ENCODE measurements around the gene MT2A.

DNA sequence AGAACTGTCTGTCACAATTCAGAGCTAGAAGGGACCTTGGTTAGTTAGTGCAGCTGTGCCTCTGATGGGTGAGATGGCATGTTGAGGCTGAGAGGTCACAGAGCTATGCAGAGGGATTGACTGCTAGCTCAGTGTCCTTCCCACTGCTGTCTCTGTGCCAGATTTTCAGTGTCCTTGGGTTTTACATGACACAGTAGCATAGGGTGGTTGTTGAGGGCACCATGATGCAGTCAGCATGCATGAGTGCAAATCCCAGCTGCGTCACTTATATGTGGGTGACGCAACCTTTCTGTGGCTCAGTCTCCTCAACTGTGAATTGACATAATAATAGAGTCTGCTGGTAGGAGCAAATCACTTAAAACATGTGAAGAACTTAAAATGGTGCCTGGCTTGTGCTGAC, 32.8 kb downstream of the MT2A start:
- TF ChIP-seq, protein P1, sequence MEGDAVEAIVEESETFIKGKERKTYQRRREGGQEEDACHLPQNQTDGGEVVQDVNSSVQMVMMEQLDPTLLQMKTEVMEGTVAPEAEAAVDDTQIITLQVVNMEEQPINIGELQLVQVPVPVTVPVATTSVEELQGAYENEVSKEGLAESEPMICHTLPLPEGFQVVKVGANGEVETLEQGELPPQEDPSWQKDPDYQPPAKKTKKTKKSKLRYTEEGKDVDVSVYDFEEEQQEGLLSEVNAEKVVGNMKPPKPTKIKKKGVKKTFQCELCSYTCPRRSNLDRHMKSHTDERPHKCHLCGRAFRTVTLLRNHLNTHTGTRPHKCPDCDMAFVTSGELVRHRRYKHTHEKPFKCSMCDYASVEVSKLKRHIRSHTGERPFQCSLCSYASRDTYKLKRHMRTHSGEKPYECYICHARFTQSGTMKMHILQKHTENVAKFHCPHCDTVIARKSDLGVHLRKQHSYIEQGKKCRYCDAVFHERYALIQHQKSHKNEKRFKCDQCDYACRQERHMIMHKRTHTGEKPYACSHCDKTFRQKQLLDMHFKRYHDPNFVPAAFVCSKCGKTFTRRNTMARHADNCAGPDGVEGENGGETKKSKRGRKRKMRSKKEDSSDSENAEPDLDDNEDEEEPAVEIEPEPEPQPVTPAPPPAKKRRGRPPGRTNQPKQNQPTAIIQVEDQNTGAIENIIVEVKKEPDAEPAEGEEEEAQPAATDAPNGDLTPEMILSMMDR (IDR thresholded peaks at IDR 0.05 in 8 of 11, conservative IDR thresholded peaks at IDR 0.05 in 3 of 11): no peak
- TF ChIP-seq POLR2A (IDR thresholded peaks at IDR 0.05): no peak
- no peak for TF ChIP-seq POLR2AphosphoS5 (IDR thresholded peaks at IDR 0.05)
